Subcutaneous abdominal adipose tissue (tissue), 5 donors: ENCODE data around the gene RAD1.

Experiments
- H3K27ac ChIP-seq: one replicate; pipeline ENCODE4 v1.7.0; 2013; ENCODE audit warnings: low read depth, mild to moderate bottlenecking, inconsistent platforms, low read length, moderate library complexity
- H3K27me3 ChIP-seq, 5 donors: one replicate each; pipeline ENCODE4 v1.7.0; 2013; ENCODE audit warnings: low read length in 5 of 5, inconsistent platforms in 1 of 5; ENCODE audit not compliant: control insufficient read depth in 5 of 5, insufficient read depth in 4 of 5
- H3K36me3 ChIP-seq, 5 donors: one replicate each; pipeline ENCODE4 v1.7.0; 2013; ENCODE audit warnings: low read length in 5 of 5; ENCODE audit not compliant: control insufficient read depth in 5 of 5, insufficient read depth in 5 of 5
- H3K4me1 ChIP-seq, 5 donors: one replicate each; pipeline ENCODE4 v1.7.0; 2013; ENCODE audit warnings: low read length in 5 of 5, mild to moderate bottlenecking in 3 of 5, moderate library complexity in 1 of 5; ENCODE audit not compliant: control insufficient read depth in 5 of 5, insufficient read depth in 5 of 5
- H3K4me3 ChIP-seq, 5 donors: one replicate each; pipeline ENCODE4 v1.7.0; 2013; ENCODE audit warnings: low read length in 5 of 5, low read depth in 1 of 5
- H3K9ac ChIP-seq, 5 donors: one replicate each; pipeline ENCODE4 v1.7.0; 2013; ENCODE audit warnings: low read length in 5 of 5, mild to moderate bottlenecking in 4 of 5, moderate library complexity in 3 of 5
- H3K9me3 ChIP-seq, 5 donors: one replicate each; pipeline ENCODE4 v1.7.0; 2013; ENCODE audit warnings: low read length in 5 of 5; ENCODE audit not compliant: control insufficient read depth in 5 of 5
- donor health status: healthy.
- donor health status: healthy.
- donor health status: healthy.
- donor health status: healthy.
- donor health status: healthy.

RAD1 gene

DNA sequence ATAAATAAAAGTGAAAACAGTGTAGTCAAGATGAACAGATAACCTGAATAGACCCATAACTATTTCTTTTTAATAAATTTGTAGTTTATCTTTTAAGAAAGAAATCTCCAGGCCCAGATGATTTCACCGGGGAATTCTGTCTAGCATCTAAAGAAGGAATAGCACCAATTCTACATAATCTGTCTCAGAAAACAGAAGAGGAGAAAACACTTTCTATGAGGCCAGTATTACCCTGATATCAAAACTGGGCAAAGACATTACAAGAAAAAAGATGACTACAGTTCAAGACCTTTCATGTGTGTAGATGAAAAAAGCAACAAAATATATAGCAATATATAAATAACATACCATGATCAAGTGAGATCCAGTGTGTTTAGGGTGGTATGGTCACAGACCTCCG lies 44.9 kb downstream of the RAD1 start:
- Histone ChIP-seq H3K27ac (no peak overlapping the region), H3K4me1 (no peaks in the 10 kb centered on the region), H3K27me3 (no peaks in the 10 kb centered on the region), H3K4me3 (no peak overlapping the region), H3K9me3 (peaks cover 0 to 2% (median 0%) of the 10 kb centered on the region in 5 donors), H3K36me3 (no peaks in the 10 kb centered on the region), H3K9ac (no peak overlapping the region)

GRCh38 chr5:34869256-34869655 lies 46.0 kb downstream of the RAD1 start:
- H3K36me3 ChIP-seq: no peaks in the 10 kb centered on the region
- no peak overlapping the region for H3K4me3 ChIP-seq
- H3K27me3 ChIP-seq: no peaks in the 10 kb centered on the region
- H3K9ac ChIP-seq: no peak overlapping the region
- peaks cover 0 to 1% (median 0%) of the 10 kb centered on the region in 5 donors for H3K4me1 ChIP-seq
- H3K27ac ChIP-seq: no peak overlapping the region
- no peaks in the 10 kb centered on the region for H3K9me3 ChIP-seq

DNA sequence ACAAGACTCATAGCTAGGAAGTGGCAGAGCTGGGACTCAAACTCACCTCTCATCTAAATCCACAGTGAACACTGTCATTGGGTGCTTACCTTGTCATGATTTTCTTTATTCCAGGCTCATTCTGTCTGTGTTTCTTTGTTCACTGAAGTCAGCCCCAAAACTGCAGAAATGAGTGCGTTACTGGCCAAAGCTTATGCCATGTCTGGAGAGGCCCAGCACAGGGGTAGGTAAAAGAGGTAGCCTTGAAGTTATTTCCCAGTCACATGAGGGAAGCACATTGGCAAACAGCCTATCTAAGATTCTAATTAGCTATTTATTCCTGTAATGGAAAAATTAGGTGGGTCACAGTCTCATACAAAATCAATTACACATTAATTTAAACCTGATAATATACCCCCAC lies 46.5 kb downstream of the RAD1 start:
- peaks cover 0 to 6% (median 4%) of the 10 kb centered on the region in 5 donors for H3K4me1 ChIP-seq
- no peaks in the 10 kb centered on the region for H3K36me3 ChIP-seq
- no peak overlapping the region for H3K9ac ChIP-seq
- no peak overlapping the region for H3K27ac ChIP-seq
- H3K27me3 ChIP-seq: no peaks in the 10 kb centered on the region
- no peaks in the 10 kb centered on the region for H3K9me3 ChIP-seq
- no peak overlapping the region for H3K4me3 ChIP-seq

GRCh38 chr5:34867660-34868059 lies 47.6 kb downstream of the RAD1 start:
- no peak overlapping the region for H3K9ac ChIP-seq
- H3K27me3 ChIP-seq: no peaks in the 10 kb centered on the region
- no peak overlapping the region for H3K4me3 ChIP-seq
- H3K27ac ChIP-seq: no peak overlapping the region
- no peaks in the 10 kb centered on the region for H3K9me3 ChIP-seq
- H3K4me1 ChIP-seq: peaks cover 0 to 17% (median 13%) of the 10 kb centered on the region in 5 donors
- no peaks in the 10 kb centered on the region for H3K36me3 ChIP-seq

DNA sequence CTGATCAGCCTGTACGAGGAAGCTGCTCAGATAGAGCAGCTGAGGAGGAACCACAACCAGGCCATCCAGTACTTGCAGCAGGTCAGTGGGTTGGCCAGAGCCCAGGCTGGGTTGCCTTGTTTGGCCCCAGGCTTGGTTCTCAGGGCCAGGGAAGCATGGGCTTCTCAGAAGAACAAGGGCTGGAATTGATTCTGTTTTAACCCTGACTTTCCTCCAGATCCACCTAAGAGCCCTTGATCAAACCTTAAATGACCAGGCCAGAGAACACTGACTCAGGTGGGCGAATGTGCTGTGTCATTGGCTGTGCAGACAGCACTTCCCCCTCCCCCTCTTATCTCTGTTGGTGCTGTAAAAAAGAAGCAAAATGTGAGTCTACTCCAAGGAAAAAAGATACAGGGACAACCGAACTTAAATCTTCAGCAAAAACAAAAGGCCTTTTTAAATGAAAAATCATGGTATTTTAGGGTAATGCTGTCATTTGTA lies 48.3 kb downstream of the RAD1 start:
- H3K4me1 ChIP-seq: peaks cover 0 to 19% (median 13%) of the 10 kb centered on the region in 5 donors
- H3K9me3 ChIP-seq: no peaks in the 10 kb centered on the region
- H3K36me3 ChIP-seq: no peaks in the 10 kb centered on the region
- H3K27me3 ChIP-seq: no peaks in the 10 kb centered on the region
- H3K9ac ChIP-seq: no peak overlapping the region
- H3K4me3 ChIP-seq: no peak overlapping the region
- no peak overlapping the region for H3K27ac ChIP-seq

GRCh38 chr5:34865091-34865490 lies 50.2 kb downstream of the RAD1 start:
- Histone ChIP-seq H3K4me1 (peaks cover 0 to 19% (median 13%) of the 10 kb centered on the region in 5 donors), H3K36me3 (no peaks in the 10 kb centered on the region), H3K4me3 (no peak overlapping the region), H3K9me3 (no peaks in the 10 kb centered on the region), H3K27me3 (no peaks in the 10 kb centered on the region), H3K27ac (no peak overlapping the region), H3K9ac (no peak overlapping the region)

DNA sequence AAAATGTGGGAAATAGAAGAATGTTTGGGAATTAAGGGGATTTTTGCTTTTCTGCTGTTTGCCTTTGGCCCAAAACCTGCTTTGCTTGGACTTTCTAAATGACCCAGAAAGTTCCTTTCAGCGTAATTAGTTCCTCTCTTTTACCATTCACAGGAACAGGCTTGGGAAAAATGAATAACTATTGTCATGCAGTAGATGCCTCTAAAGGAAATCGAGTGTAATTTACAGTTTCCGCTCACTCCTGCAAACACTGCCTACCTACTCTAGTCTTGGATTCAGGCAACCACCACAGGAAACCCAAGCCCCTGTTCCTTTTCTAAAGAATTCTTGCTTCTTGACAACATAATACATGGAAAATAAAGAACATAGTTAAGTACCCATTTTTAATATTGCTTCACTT lies 51.4 kb downstream of the RAD1 start:
- H3K36me3 ChIP-seq: no peaks in the 10 kb centered on the region
- no peaks in the 10 kb centered on the region for H3K9me3 ChIP-seq
- peaks cover 0 to 19% (median 13%) of the 10 kb centered on the region in 5 donors for H3K4me1 ChIP-seq
- H3K4me3 ChIP-seq: no peak overlapping the region
- H3K9ac ChIP-seq: no peak overlapping the region
- H3K27me3 ChIP-seq: no peaks in the 10 kb centered on the region
- H3K27ac ChIP-seq: no peak overlapping the region

DNA sequence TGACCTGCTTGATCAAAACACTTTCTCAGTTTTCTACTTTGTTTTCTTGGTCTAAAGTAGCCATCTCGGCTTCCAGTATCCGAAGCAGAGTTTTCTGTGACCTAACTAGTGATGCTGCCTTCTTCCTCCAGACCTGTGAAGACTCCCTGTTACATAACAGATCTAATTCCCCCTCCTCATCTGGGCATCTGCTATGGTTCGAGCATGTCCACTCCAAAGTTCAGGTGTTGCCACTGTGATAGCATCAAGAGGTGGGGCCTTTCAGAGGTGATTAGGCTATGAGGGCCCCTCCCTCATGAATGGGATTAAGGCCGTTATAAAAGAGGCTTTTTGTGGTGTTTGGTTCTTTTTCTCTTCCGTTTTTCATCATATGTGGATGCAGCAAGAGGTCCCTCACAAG lies 56.1 kb downstream of the RAD1 start:
- Histone ChIP-seq H3K9ac (no peak overlapping the region), H3K36me3 (no peaks in the 10 kb centered on the region), H3K27me3 (no peaks in the 10 kb centered on the region), H3K4me3 (no peak overlapping the region), H3K27ac (no peak overlapping the region), H3K4me1 (peaks cover 0 to 17% (median 12%) of the 10 kb centered on the region in 5 donors), H3K9me3 (no peaks in the 10 kb centered on the region)

DNA sequence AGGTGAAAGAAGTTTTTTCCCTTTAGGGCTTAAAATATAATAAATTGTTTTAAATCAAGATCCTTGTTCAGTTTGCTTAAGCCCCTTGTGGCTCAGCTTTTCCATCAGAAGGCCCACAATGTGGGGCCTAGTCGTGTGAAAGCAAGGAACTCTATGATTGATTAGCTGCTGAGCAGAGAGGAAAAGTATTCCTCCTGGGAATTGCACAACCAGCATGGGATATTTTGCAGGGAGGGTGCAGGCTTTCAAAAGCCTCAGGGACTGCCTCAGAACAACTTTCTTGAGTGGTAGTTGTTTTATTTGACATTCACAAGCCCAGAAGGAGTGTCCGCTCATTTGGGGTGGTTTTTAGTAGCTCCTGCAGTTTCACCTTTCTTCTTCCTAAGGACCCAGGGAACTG lies 56.5 kb downstream of the RAD1 start:
- no peak overlapping the region for H3K4me3 ChIP-seq
- H3K4me1 ChIP-seq: peaks cover 0 to 13% (median 8%) of the 10 kb centered on the region in 5 donors
- no peaks in the 10 kb centered on the region for H3K9me3 ChIP-seq
- H3K27me3 ChIP-seq: no peaks in the 10 kb centered on the region
- no peak overlapping the region for H3K27ac ChIP-seq
- no peak overlapping the region for H3K9ac ChIP-seq
- H3K36me3 ChIP-seq: no peaks in the 10 kb centered on the region

- Histone ChIP-seq H3K27ac (no peak overlapping the region), H3K4me3 (no peak overlapping the region), H3K27me3 (no peaks in the 10 kb centered on the region), H3K36me3 (no peaks in the 10 kb centered on the region), H3K9me3 (no peaks in the 10 kb centered on the region), H3K9ac (no peak overlapping the region), H3K4me1 (peaks cover 0 to 4% (median 0%) of the 10 kb centered on the region in 5 donors)
Measured at GRCh38 chr5:34857894-34858293, 57.4 kb downstream of the RAD1 start.

DNA sequence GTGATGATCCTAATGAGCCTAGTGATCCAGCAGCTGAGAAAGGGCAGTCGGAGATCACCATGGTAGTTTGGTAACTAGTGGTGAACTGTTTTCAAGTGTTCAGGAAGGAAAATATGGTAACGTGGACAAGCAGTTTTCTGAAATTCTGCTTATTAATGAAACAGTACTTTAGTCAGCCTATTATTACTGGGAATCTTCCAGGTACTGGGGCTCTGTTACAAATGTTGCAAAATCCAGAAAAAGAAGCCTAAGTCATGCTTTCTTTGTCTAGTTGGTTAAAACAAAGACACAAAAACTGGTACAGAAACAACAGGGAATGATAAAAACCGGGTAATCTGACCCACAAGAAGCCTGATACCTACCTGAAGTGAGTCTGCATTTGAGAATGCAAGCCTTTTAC lies 58.1 kb downstream of the RAD1 start:
- no peaks in the 10 kb centered on the region for H3K27me3 ChIP-seq
- H3K36me3 ChIP-seq: no peaks in the 10 kb centered on the region
- H3K27ac ChIP-seq: no peak overlapping the region
- H3K4me3 ChIP-seq: no peak overlapping the region
- no peak overlapping the region for H3K9ac ChIP-seq
- H3K4me1 ChIP-seq: no peaks in the 10 kb centered on the region
- no peaks in the 10 kb centered on the region for H3K9me3 ChIP-seq
